Adipocyte (in vitro differentiated cells): ENCODE results near the gene USP51.
"Not testable (repeated sequence)": the region's sequence is repeated elsewhere in the genome, so short reads cannot be mapped to it uniquely, and the experiment has no call there.

ENCODE experiments used
- DNase-seq: peaks from one replicate; pipeline ENCODE4 v3.0.0-alpha.2; 2015; ENCODE audit warnings: low read depth
- H3K27me3 ChIP-seq: replicated peaks from 2 replicates; pipeline ENCODE4 v1.7.0; 2013; ENCODE audit warnings: mild to moderate bottlenecking, low read length, moderate library complexity; ENCODE audit not compliant: control insufficient read depth, insufficient read depth
- H3K36me3 ChIP-seq: 2 replicates; pipeline ENCODE4 v1.7.0; 2013; ENCODE audit warnings: low read length, mild to moderate bottlenecking, moderate library complexity; ENCODE audit not compliant: control insufficient read depth, insufficient read depth, severe bottlenecking
- H3K4me1 ChIP-seq: 2 replicates; pipeline ENCODE4 v1.7.0; 2013; ENCODE audit warnings: mild to moderate bottlenecking, low read length, moderate library complexity; ENCODE audit not compliant: control insufficient read depth, insufficient read depth
- H3K4me3 ChIP-seq: 2 replicates; pipeline ENCODE4 v1.7.0; 2013; ENCODE audit warnings: mild to moderate bottlenecking, low read length, moderate library complexity
- H3K9ac ChIP-seq: 2 replicates; pipeline ENCODE4 v1.7.0; 2013; ENCODE audit warnings: mild to moderate bottlenecking, low read length, moderate library complexity
- H3K9me3 ChIP-seq: 2 replicates; pipeline ENCODE4 v1.7.0; 2013; ENCODE audit warnings: mild to moderate bottlenecking, low read length, moderate library complexity; ENCODE audit not compliant: control insufficient read depth

USP51 gene

GRCh38 chrX:55489314-55490009, at the start of gene USP51:
USP51 (minus strand) TSS chrX:55489848; CDS start chrX:55488939, 909 bp downstream.
- no peaks in the 10 kb centered on the region for H3K36me3 ChIP-seq

GRCh38 chrX:55524487-55524886, 34.8 kb upstream of the USP51 start:
- no peaks in the 10 kb centered on the region for H3K4me1 ChIP-seq
- no peak for DNase-seq
- no peaks in the 10 kb centered on the region for H3K36me3 ChIP-seq
- H3K9me3 ChIP-seq, result no peaks in the 10 kb centered on the region
- no peak overlapping the region for H3K9ac ChIP-seq
- H3K4me3 ChIP-seq, result no peak overlapping the region
- H3K27me3 ChIP-seq, result peaks cover 69% of the 10 kb centered on the region

More at GRCh38 chrX:55489314-55490009, at the start of gene USP51:
- Histone ChIP-seq H3K27me3 (peaks cover 3% of the 10 kb centered on the region), H3K9ac (peak within 1 kb of the TSS; percentile 89), H3K9me3 (no peaks in the 10 kb centered on the region), H3K4me1 (no peaks in the 10 kb centered on the region), H3K4me3 (peak within 1 kb of the TSS; percentile 89)
- peak; percentile 60 for DNase-seq

GRCh38 chrX:55523356-55523755, 33.7 kb upstream of the USP51 start:
- no peak for DNase-seq
- Histone ChIP-seq H3K36me3 (no peaks in the 10 kb centered on the region), H3K9me3 (no peaks in the 10 kb centered on the region), H3K9ac (no peak overlapping the region), H3K27me3 (peaks cover 59% of the 10 kb centered on the region), H3K4me1 (no peaks in the 10 kb centered on the region), H3K4me3 (no peak overlapping the region)

- Histone ChIP-seq H3K4me1 (no peaks in the 10 kb centered on the region), H3K9ac (no peak overlapping the region), H3K9me3 (no peaks in the 10 kb centered on the region), H3K27me3 (peaks cover 58% of the 10 kb centered on the region), H3K4me3 (no peak overlapping the region), H3K36me3 (no peaks in the 10 kb centered on the region)
- no peak for DNase-seq
These were observed 33.1 kb upstream of the USP51 start for GRCh38 chrX:55522596-55523276.

GRCh38 chrX:55521687-55522086, 32.0 kb upstream of the USP51 start:
- H3K4me3 ChIP-seq, result no peak overlapping the region
- no peak for DNase-seq
- H3K9me3 ChIP-seq, result no peaks in the 10 kb centered on the region
- H3K9ac ChIP-seq, result no peak overlapping the region
- no peaks in the 10 kb centered on the region for H3K36me3 ChIP-seq
- peaks cover 50% of the 10 kb centered on the region for H3K27me3 ChIP-seq
- H3K4me1 ChIP-seq, result no peaks in the 10 kb centered on the region

GRCh38 chrX:55516794-55517481, 27.3 kb upstream of the USP51 start:
- H3K4me3 ChIP-seq, H3K4me1 ChIP-seq, DNase-seq, H3K9me3 ChIP-seq, H3K36me3 ChIP-seq, H3K9ac ChIP-seq: not testable (repeated sequence)
- peaks cover 17% of the 10 kb centered on the region for H3K27me3 ChIP-seq

GRCh38 chrX:55513045-55513737, 23.5 kb upstream of the USP51 start:
- H3K4me1 ChIP-seq, H3K4me3 ChIP-seq, H3K9ac ChIP-seq, H3K27me3 ChIP-seq, H3K36me3 ChIP-seq, H3K9me3 ChIP-seq, DNase-seq: not testable (repeated sequence)

GRCh38 chrX:55508410-55509152, 18.9 kb upstream of the USP51 start:
- H3K4me3 ChIP-seq, DNase-seq, H3K4me1 ChIP-seq, H3K27me3 ChIP-seq, H3K9ac ChIP-seq, H3K36me3 ChIP-seq, H3K9me3 ChIP-seq: not testable (repeated sequence)

GRCh38 chrX:55507699-55508098, 18.1 kb upstream of the USP51 start:
- DNase-seq, H3K36me3 ChIP-seq, H3K4me1 ChIP-seq, H3K4me3 ChIP-seq, H3K9ac ChIP-seq, H3K9me3 ChIP-seq, H3K27me3 ChIP-seq: not testable (repeated sequence)

- H3K9ac ChIP-seq, DNase-seq, H3K4me1 ChIP-seq, H3K9me3 ChIP-seq, H3K27me3 ChIP-seq, H3K36me3 ChIP-seq, H3K4me3 ChIP-seq: not testable (repeated sequence)
These were observed 17.4 kb upstream of the USP51 start for GRCh38 chrX:55507010-55507409.
